Measurements from ENCODE around the gene ONECUT2. TPM values are rescaled to one million over a fixed set of nuclear protein-coding genes. Genes with fewer than 3 reads are reported as not detected.

The ONECUT2 gene
- total RNA-seq, 4 donors from 2014 or later = under 0.01 to 0.06 (median under 0.01) TPM; not detected in 1

Other genes with a start within 250 kb of the ONECUT2 start
- under 1 TPM in 3 of 4 donors, not detected in 1; under 0.01 to 0.17 (median 0.06) TPM for gene ST8SIA3, start 82.8 kb upstream of the ONECUT2 start, total RNA-seq
- 10 to 100 TPM; 24.1 to 37.2 (median 29.2) TPM for gene FECH, start 151.3 kb downstream of the ONECUT2 start, total RNA-seq
- gene NARS1, start 186.5 kb downstream of the ONECUT2 start, total RNA-seq = 100 to 1,000 TPM in 2 of 4 donors, 10 to 100 TPM in 2; 89.4 to 107 (median 98.5) TPM

All from esophagus muscularis mucosa (tissue), 4 donors.